Thyroid gland (tissue), 4 donors: ENCODE results near the gene TBXAS1. TPM values are rescaled to one million over a fixed set of nuclear protein-coding genes. Genes with fewer than 3 reads are reported as not detected.

Experiments used
- DNase-seq, 2 donors: peaks; one replicate each; pipeline ENCODE4 v3.0.0-alpha.2; 2019
- H3K27ac ChIP-seq, 3 donors: fragments of 200-600 bp; sonication (generic); 1 replicate in 2 of 3; 2 replicates in 1 of 3; pipeline ENCODE4 v1.5.1; 2016 to 2019; ENCODE audit warnings: mild to moderate bottlenecking in 1 of 3, moderate library complexity in 1 of 3
- H3K27me3 ChIP-seq: fragments of 200-600 bp; sonication (generic); one replicate; pipeline ENCODE4 v1.5.1; 2019
- H3K36me3 ChIP-seq, 2 donors: fragments of 200-600 bp; sonication (generic); one replicate each; pipeline ENCODE4 v1.5.1; 2016 to 2019
- H3K4me1 ChIP-seq, 2 donors: fragments of 200-600 bp; sonication (generic); one replicate each; pipeline ENCODE4 v1.5.1; 2017 to 2019
- H3K4me3 ChIP-seq, 3 donors: fragments of 200-600 bp; sonication (generic); replicated peaks in 1 of 3; 1 replicate in 2 of 3; 2 replicates in 1 of 3; pipeline ENCODE4 v1.5.1; 2016; ENCODE audit warnings: mild to moderate bottlenecking in 1 of 3
- H3K9me3 ChIP-seq: fragments of 200-600 bp; sonication (generic); one replicate; pipeline ENCODE4 v1.5.1; 2017
- CTCF ChIP-seq, 6 experiments: fragments of 200-600 bp in 3 of 6; fragments of 450-650 bp in 3 of 6; sonication (generic) in 3 of 6; IDR thresholded peaks; one replicate each; pipeline ENCODE4 v1.5.1; 2016 to 2019; ENCODE audit warnings: antibody characterized with exemption in 6 of 6, mild to moderate bottlenecking in 2 of 6, inconsistent platforms in 1 of 6, moderate library complexity in 1 of 6
- POLR2A ChIP-seq, 2 donors: fragments of 450-650 bp; IDR thresholded peaks; one replicate each; pipeline ENCODE4 v1.6.1; 2017; ENCODE audit warnings: antibody characterized with exemption in 2 of 2, mild to moderate bottlenecking in 2 of 2, moderate library complexity in 1 of 2
- WGBS, 2 donors: methylation state at CpG; one replicate each; pipeline ENCODE4 v1.1.5; 2017; 5-methylcytosine and 5-hydroxymethylcytosine counted together
- intact Hi-C: fragments of 100-400 bp; cut with DNase I; formaldehyde crosslinking; loops from one replicate; pipeline ENCODE4 v1.15.1; 2023
- total RNA-seq, 4 donors: library from RNA; depleted of rRNA; stranded (reverse); fragments of >200 nt; gene quantifications; one replicate each; pipeline ENCODE4 v1.2.3, GENCODE V29; 2016

The TBXAS1 gene
- total RNA-seq, 4 donors from 2014 or later = 5.1 to 13.2 (median 8.7) TPM

GRCh38 chr7:139966949-139967348 lies 137.9 kb downstream of the TBXAS1 start:
- 90 to 93% methylated on average over 4 to 5 of the region's 5 CpGs for WGBS, 2 donors
- intact Hi-C loops = no loop called here
- no peaks in the 10 kb centered on the region for H3K4me1 ChIP-seq
- H3K27ac ChIP-seq = no peak overlapping the region
- TF ChIP-seq CTCF (IDR thresholded peaks at IDR 0.05) = no peak
- no peak for TF ChIP-seq POLR2A (IDR thresholded peaks at IDR 0.05)
- DNase-seq = no peak
- no peaks in the 10 kb centered on the region for H3K9me3 ChIP-seq
- no peaks in the 10 kb centered on the region for H3K27me3 ChIP-seq
- no peaks in the 10 kb centered on the region for H3K36me3 ChIP-seq
- no peak overlapping the region for H3K4me3 ChIP-seq

GRCh38 chr7:139968931-139969330 lies 139.9 kb downstream of the TBXAS1 start:
- Histone ChIP-seq H3K4me1 (no peaks in the 10 kb centered on the region), H3K4me3 (no peak overlapping the region), H3K27me3 (no peaks in the 10 kb centered on the region), H3K9me3 (no peaks in the 10 kb centered on the region), H3K36me3 (no peaks in the 10 kb centered on the region), H3K27ac (no peak overlapping the region)
- no peak for TF ChIP-seq CTCF (IDR thresholded peaks at IDR 0.05)
- TF ChIP-seq POLR2A (IDR thresholded peaks at IDR 0.05) = no peak
- intact Hi-C loops = no loop called here
- DNase-seq = no peak

DNA sequence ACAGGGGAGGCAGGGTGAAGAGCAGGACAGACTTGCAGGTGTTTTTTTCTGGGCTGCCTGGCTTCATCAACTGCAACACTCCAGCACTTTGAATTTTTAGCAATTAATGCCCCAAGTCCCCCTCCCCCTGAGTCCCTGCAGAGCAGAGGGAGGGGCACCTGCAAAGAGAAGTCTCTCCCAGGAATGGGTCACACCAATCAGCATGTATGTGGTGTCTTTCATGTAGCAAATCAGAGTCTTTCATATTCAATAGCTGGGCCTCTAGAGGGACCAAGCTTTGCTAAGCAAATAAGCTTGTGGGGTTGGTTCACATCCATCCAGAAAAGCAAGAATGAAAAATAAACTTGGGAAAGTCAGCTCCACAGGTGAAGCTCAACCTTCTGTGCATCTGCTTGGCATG lies 143.0 kb downstream of the TBXAS1 start:
- intact Hi-C loops = no loop called here
- Histone ChIP-seq H3K36me3 (no peaks in the 10 kb centered on the region), H3K4me3 (no peak overlapping the region), H3K4me1 (no peaks in the 10 kb centered on the region), H3K27ac (no peak overlapping the region), H3K27me3 (no peaks in the 10 kb centered on the region), H3K9me3 (no peaks in the 10 kb centered on the region)
- TF ChIP-seq CTCF (IDR thresholded peaks at IDR 0.05) (no peak), POLR2A (IDR thresholded peaks at IDR 0.05) (no peak)
- no peak for DNase-seq

DNA sequence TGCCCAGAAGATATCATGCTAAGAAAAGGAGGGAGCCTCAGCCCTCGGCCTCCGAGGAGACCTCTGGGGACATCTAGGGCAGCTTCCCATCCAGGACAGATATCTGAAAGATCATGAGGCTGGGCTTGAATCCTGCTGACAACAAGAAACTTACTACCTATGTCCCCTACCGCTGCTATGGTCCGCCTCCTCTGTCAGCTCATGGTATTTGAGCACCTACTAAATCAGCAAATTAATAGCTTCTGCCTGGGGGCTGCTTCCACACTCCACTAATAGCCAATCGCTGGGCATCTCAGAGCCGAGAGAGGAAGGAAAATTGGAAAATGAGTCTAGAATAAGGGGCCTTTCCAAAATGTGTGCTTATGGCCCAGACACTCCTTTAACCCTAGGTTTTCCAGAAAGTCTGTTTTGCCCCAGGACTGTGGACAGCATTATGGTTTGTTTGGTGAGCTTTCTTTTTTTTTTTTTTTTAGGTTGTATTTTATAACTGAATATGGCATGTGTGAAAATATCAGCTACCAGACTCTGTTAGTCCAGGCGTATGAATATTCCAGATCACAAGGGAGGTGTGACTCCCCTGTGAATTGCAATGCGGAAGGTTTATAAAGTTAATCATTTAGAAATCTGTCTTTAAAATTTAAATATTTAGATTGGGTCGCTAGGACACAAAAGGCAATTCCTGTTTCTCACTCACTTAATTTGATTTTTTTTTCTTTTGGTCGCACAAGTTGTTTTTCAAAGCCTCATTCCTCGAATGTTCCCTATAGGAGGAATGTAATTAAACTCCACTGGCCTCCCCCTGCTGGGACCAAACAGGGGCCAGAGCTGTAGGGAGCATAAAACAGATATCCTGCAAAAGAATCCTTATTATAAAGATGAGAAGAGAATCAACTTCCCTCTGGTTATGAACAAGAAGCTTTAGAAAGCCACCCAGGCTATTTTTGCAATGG lies 144.3 kb downstream of the TBXAS1 start:
- no peak for DNase-seq
- H3K27me3 ChIP-seq = no peaks in the 10 kb centered on the region
- H3K27ac ChIP-seq = no peak overlapping the region
- H3K9me3 ChIP-seq = no peaks in the 10 kb centered on the region
- no peaks in the 10 kb centered on the region for H3K4me1 ChIP-seq
- TF ChIP-seq POLR2A (IDR thresholded peaks at IDR 0.05) (no peak), CTCF (IDR thresholded peaks at IDR 0.05) (no peak)
- no peak overlapping the region for H3K4me3 ChIP-seq
- intact Hi-C loops = no loop called here
- WGBS, 2 donors = 66 to 74% methylated on average over 9 to 11 of the region's 11 CpGs
- H3K36me3 ChIP-seq = no peaks in the 10 kb centered on the region

DNA sequence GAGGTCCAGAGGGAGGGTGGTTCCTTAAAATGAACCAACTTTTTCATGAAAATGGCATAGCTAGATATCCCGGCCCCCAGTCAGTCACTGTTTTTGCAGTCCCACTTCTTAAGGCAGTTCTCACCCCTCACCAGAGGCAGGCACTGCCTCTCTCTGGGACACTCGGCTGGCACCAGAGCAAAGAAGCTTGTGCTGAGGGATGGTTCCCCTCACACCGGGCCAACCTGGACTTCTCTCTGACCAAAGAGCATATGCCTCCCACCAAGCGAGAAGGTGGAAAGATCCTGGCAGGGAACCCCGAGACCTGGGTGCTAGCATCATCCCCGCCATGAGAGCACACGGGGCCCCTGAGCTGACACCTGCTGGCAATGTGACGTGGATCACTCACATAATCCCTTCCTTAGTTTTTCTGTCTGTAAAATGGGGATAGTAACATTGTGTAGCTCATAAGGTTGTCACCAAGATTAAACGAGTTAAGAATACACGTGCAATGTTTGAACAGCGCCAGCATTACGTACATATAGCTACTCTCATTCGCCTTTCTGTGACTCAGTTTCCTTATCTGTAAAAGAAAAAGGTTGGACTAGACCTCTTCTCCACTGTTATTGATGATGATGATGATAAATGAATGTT lies 145.2 kb downstream of the TBXAS1 start:
- no peak overlapping the region for H3K27ac ChIP-seq
- 82 to 89% methylated on average over 13 of the region's 13 CpGs for WGBS, 2 donors

More for the DNA sequence above, 145.2 kb downstream of the TBXAS1 start:
- TF ChIP-seq CTCF (IDR thresholded peaks at IDR 0.05) = no peak
- no peak for TF ChIP-seq POLR2A (IDR thresholded peaks at IDR 0.05)
- Histone ChIP-seq H3K27me3 (no peaks in the 10 kb centered on the region), H3K4me1 (no peaks in the 10 kb centered on the region), H3K4me3 (no peak overlapping the region), H3K9me3 (no peaks in the 10 kb centered on the region), H3K36me3 (no peaks in the 10 kb centered on the region)
- no peak for DNase-seq
- intact Hi-C loops = no loop called here
